D341Med (cell line): ENCODE measurements around the gene TGFB3.
"Not testable (repeated sequence)": the region's sequence is repeated elsewhere in the genome, so short reads cannot be mapped to it uniquely, and the experiment has no call there.

ENCODE experiments used
- DNase-seq: peaks from one replicate; pipeline ENCODE4 v3.0.0; 2012; ENCODE audit warnings: low spot score

The TGFB3 gene

DNA sequence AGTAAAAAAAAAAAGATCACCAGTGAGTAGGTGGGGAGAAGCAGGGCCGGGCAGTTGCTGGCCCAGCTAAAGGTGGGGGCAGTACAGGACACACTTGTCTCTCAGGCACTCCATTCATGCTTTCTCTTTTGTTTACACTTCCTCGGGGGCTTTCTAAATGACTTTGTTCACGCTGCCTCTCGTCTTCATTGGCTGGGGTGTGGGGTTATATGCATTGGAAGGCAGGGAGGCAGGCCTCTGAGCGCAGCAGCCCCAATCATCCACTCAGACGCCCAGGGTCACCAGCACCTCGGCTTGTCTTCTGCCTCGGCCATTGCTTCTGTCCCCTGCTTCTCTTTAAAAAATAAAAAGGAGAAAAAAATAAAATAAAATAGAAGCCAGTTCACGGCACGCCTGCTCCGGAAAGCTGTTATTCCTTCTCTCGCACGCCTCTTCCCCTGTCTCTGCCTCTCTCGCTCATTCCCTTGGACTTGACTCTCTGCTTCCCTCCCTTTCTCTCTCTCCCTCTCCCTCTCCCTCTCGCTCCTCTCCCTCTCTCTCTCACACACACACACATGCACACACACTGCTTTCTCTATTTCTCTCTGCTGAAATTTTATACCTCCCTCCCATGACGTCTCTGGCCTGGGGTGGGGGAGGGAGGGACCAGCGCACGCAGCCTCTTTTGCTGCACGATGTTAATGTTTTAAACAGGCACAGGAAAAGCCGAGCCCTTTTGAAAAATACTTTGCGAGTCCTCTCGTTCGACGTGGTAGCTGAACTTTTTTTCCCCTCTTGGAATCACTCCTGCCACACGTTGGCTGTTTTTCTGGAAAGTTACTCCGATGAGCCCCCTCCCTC, at the start of gene TGFB3:
TGFB3 (minus strand) TSS at position 570 of the 840 bp plus-strand sequence. CDS start 1,102 bp downstream, outside the sequence.
- no peak for DNase-seq

GRCh38 chr14:76024211-76024907, 42.6 kb upstream of the TGFB3 start:
- no peak for DNase-seq

GRCh38 chr14:76023757-76024156, 42.0 kb upstream of the TGFB3 start:
- no peak for DNase-seq

DNA sequence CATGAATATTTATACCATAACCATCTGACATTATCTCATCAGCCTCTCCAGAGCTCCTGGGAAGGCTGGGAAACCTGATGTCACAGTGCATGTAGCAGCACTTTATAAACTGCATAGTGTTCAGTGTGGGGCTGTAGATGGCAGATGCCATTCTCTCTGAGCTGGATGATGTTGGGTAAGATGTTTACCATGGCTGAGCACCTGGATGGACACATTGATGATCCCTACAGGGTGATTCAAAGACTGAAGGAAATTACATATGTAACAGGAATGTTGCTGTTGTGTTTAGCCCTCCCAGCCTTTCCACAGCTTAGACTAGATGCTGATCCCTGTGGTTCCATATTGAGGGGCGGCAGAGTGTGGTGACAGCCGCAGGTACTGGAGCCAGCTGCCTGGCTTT, 41.2 kb upstream of the TGFB3 start:
- DNase-seq, result no peak

DNA sequence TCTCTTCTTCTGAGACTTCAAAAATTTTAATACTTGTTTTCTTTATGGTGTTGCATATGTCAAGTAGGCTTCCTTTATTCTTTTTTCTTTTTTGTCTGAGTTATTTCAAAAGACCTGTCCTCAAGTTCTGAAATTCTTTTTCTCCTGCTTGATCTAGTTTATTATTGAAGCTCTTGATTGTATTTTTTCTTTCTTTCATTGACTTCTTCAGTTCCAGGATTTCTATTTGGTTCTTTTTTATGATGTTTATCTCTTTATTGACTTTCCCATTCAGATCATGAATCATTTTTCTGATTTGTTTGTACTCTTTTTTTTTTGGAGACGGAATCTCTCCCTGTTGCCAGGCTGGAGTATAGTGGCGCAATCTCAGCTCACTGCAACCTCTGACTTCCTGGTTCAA, 37.9 kb upstream of the TGFB3 start:
- no peak for DNase-seq

GRCh38 chr14:76015668-76016067, 33.9 kb upstream of the TGFB3 start:
- DNase-seq, result no peak

- DNase-seq, result no peak
Observed at GRCh38 chr14:76015191-76015590, 33.4 kb upstream of the TGFB3 start.

- no peak for DNase-seq
Observed at GRCh38 chr14:76012354-76012753, 30.6 kb upstream of the TGFB3 start.

- DNase-seq, result no peak
Observed at GRCh38 chr14:76011930-76012329, 30.1 kb upstream of the TGFB3 start.

- not testable (repeated sequence) for DNase-seq
Observed at GRCh38 chr14:76009627-76010026, 27.8 kb upstream of the TGFB3 start.

DNA sequence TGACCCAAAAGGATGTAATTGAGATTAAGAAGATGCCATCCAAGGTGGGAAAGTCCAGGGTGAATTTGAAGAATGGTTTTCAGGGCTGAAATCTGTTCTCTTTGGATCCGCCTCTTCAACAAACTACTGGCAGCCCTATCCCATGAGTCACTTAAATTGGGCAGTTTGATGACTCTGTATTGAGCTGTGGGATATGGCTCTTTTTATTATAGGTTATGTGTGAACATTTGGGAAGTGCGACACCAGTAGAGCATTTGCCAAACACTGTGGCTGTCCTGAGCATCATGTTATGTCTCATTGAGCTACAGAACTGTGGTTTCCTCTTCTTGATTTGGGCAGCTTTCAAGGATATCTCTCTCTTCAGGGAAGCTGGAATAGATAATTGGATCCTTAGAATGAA, 26.1 kb upstream of the TGFB3 start:
- no peak for DNase-seq

DNA sequence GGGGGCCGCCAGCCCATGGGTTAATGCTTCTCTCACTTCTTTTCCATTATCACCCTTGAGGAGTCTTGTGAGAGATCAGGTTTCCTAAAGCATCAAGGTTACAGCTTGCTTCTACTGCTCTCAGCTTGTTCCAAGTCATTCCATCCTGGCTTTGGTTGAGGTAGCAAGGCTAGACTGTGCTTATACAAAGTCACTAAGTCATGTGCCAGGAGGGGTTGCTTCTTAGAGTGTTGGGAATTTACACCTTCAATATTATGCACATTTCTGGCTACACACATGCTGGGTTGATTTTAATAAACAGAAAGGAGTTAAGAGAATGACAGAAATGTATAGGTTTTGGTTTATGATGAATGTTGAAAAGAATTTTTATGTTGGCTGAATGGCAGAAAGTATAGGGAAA, 25.6 kb upstream of the TGFB3 start:
- no peak for DNase-seq

- DNase-seq, result no peak
Observed at GRCh38 chr14:76006253-76006652, 24.5 kb upstream of the TGFB3 start.

DNA sequence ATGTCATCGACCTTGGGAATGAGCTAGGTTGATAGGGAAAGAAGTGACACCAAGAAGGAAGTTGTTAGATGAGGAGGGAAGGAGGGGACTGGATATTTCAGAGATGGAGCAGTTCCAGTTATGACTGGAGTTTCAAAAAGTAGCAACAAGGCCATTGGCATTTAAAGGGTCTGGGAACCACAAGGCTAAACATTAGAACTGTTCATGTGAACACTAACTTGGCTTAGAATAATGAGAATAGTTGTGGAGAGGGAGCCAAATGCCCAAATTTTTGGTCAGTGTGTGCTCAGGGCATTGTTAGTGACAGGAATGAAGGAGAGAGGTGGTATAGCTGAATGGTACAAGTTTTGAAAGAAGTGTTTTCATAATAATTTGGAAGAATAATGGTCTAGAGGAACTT, 20.6 kb upstream of the TGFB3 start:
- DNase-seq, result no peak

GRCh38 chr14:75999511-76000190, 17.9 kb upstream of the TGFB3 start:
- DNase-seq, result no peak

GRCh38 chr14:75996488-75996887, 14.7 kb upstream of the TGFB3 start:
- no peak for DNase-seq

DNA sequence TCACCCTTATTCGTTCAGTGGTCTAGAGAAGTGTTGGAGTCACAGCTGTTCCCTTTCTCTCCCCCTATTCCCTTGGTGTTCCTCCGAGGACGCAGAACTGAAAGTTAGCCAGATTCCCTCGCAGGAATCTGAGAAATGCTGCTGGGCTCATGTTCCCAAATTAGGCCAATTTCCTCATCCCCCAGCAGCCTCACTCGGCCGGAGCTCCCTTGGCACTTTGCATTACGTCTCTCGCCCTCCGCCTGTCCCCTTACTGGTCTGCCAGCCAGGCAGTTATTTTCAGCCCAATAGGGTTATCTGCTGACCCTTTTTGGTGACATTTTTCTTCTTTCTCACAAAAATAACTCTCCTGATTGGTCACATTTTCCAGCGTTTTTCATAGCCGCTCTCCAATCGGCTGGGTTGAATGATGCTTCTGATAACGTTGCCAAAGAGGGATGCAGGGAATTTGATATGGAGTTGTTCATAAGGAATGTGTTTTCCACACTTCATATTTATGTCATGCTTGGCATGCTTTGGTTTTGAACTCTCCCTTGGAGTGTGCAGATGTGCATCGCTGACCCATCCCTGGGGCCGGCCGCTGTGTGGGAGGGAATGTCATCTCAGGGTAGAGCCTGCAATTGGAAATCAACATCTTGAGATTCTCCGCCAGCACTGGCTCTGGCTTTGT, 13.7 kb upstream of the TGFB3 start:
- DNase-seq, result no peak

- DNase-seq, result no peak
Observed at GRCh38 chr14:75993567-75994041, 11.8 kb upstream of the TGFB3 start.

GRCh38 chr14:75991753-75992152, 10.0 kb upstream of the TGFB3 start:
- DNase-seq, result no peak

- no peak for DNase-seq
Observed at GRCh38 chr14:75990297-75990696, 8.5 kb upstream of the TGFB3 start.

GRCh38 chr14:75989134-75989533, 7.3 kb upstream of the TGFB3 start:
- DNase-seq, result no peak
